Measurements from ENCODE around the gene ATN1. TPM values are rescaled to one million over a fixed set of nuclear protein-coding genes. Genes with fewer than 3 reads are reported as not detected.

ATN1 gene
- total RNA-seq, 1 experiment from 2014 or later, result 82.3 TPM

DNA sequence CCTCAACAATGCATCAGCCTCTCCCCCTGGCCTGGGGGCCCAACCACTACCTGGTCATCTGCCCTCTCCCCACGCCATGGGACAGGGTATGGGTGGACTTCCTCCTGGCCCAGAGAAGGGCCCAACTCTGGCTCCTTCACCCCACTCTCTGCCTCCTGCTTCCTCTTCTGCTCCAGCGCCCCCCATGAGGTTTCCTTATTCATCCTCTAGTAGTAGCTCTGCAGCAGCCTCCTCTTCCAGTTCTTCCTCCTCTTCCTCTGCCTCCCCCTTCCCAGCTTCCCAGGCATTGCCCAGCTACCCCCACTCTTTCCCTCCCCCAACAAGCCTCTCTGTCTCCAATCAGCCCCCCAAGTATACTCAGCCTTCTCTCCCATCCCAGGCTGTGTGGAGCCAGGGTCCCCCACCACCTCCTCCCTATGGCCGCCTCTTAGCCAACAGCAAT lies 8.5 kb downstream of the ATN1 start:
- no peak overlapping the region for H3K4me3 ChIP-seq (ENCODE audit: low read depth in 2 of 2, low read length in 2 of 2)
- peaks cover 3% of the 10 kb centered on the region; the same call in 1 of the 2 replicates for H3K36me3 ChIP-seq (ENCODE audit: control insufficient read depth, insufficient read depth, low read length)
- peaks cover 41% of the 10 kb centered on the region for H3K4me1 ChIP-seq (ENCODE audit: control insufficient read depth, insufficient read depth, low read length)
- in situ Hi-C loops (cut with HindIII; ENCODE audit: low pct_unique_long_range_greater_than_20kb, low sequenced_read_pairs) (no loop called here), intact Hi-C loops (cut with micrococcal nuclease; ENCODE audit: unreplicated experiment) (no loop called here)
- POLR2A ChIA-PET, result no interaction called here
- BruUV-seq (replicated peaks), result no TSS peak
- CTCF ChIA-PET, result no interaction called here
- no peak; the same call in 1 of the 2 replicates for TF ChIP-seq POLR2AphosphoS5 (IDR thresholded peaks at IDR 0.05; ENCODE audit: low read depth, low read length)
- TF ChIP-seq TCF7L2 (IDR thresholded peaks at IDR 0.05; ENCODE audit: low read depth, low read length), result no peak
- no peak for ATAC-seq
- H3K9me3 ChIP-seq (ENCODE audit: control insufficient read depth, insufficient read depth, low read depth, low read length), result no peaks in the 10 kb centered on the region
- H3K27me3 ChIP-seq (ENCODE audit: control insufficient read depth, insufficient read depth, low read length), result no peaks in the 10 kb centered on the region
- DNase-seq (ENCODE audit: low read depth, low spot score), result no peak
- no peak overlapping the region for H3K27ac ChIP-seq (ENCODE audit: low read length)

DNA sequence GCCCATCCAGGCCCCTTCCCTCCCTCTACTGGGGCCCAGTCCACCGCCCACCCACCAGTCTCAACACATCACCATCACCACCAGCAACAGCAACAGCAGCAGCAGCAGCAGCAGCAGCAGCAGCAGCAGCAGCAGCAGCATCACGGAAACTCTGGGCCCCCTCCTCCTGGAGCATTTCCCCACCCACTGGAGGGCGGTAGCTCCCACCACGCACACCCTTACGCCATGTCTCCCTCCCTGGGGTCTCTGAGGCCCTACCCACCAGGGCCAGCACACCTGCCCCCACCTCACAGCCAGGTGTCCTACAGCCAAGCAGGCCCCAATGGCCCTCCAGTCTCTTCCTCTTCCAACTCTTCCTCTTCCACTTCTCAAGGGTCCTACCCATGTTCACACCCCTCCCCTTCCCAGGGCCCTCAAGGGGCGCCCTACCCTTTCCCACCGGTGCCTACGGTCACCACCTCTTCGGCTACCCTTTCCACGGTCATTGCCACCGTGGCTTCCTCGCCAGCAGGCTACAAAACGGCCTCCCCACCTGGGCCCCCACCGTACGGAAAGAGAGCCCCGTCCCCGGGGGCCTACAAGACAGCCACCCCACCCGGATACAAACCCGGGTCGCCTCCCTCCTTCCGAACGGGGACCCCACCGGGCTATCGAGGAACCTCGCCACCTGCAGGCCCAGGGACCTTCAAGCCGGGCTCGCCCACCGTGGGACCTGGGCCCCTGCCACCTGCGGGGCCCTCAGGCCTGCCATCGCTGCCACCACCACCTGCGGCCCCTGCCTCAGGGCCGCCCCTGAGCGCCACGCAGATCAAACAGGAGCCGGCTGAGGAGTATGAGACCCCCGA lies 9.1 kb downstream of the ATN1 start:
- in situ Hi-C loops (cut with HindIII; ENCODE audit: low pct_unique_long_range_greater_than_20kb, low sequenced_read_pairs), result no loop called here
- TF ChIP-seq TCF7L2 (IDR thresholded peaks at IDR 0.05; ENCODE audit: low read depth, low read length), result no peak
- TF ChIP-seq SIN3A (IDR thresholded peaks at IDR 0.05; ENCODE audit: borderline replicate concordance, insufficient read depth, low read depth, low read length), result no peak
- no peak for TF ChIP-seq POLR2AphosphoS5 (IDR thresholded peaks at IDR 0.05; ENCODE audit: low read depth, low read length)
- TF ChIP-seq, protein P1, sequence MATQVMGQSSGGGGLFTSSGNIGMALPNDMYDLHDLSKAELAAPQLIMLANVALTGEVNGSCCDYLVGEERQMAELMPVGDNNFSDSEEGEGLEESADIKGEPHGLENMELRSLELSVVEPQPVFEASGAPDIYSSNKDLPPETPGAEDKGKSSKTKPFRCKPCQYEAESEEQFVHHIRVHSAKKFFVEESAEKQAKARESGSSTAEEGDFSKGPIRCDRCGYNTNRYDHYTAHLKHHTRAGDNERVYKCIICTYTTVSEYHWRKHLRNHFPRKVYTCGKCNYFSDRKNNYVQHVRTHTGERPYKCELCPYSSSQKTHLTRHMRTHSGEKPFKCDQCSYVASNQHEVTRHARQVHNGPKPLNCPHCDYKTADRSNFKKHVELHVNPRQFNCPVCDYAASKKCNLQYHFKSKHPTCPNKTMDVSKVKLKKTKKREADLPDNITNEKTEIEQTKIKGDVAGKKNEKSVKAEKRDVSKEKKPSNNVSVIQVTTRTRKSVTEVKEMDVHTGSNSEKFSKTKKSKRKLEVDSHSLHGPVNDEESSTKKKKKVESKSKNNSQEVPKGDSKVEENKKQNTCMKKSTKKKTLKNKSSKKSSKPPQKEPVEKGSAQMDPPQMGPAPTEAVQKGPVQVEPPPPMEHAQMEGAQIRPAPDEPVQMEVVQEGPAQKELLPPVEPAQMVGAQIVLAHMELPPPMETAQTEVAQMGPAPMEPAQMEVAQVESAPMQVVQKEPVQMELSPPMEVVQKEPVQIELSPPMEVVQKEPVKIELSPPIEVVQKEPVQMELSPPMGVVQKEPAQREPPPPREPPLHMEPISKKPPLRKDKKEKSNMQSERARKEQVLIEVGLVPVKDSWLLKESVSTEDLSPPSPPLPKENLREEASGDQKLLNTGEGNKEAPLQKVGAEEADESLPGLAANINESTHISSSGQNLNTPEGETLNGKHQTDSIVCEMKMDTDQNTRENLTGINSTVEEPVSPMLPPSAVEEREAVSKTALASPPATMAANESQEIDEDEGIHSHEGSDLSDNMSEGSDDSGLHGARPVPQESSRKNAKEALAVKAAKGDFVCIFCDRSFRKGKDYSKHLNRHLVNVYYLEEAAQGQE (IDR thresholded peaks at IDR 0.05; ENCODE audit: insufficient read depth in 1 of 2, low read depth in 2 of 2, low read length in 1 of 2), result no peak
- TF ChIP-seq, protein P2, sequence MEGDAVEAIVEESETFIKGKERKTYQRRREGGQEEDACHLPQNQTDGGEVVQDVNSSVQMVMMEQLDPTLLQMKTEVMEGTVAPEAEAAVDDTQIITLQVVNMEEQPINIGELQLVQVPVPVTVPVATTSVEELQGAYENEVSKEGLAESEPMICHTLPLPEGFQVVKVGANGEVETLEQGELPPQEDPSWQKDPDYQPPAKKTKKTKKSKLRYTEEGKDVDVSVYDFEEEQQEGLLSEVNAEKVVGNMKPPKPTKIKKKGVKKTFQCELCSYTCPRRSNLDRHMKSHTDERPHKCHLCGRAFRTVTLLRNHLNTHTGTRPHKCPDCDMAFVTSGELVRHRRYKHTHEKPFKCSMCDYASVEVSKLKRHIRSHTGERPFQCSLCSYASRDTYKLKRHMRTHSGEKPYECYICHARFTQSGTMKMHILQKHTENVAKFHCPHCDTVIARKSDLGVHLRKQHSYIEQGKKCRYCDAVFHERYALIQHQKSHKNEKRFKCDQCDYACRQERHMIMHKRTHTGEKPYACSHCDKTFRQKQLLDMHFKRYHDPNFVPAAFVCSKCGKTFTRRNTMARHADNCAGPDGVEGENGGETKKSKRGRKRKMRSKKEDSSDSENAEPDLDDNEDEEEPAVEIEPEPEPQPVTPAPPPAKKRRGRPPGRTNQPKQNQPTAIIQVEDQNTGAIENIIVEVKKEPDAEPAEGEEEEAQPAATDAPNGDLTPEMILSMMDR (IDR thresholded peaks at IDR 0.05), result no peak; the same call in 1 of the 2 replicates
- no peaks in the 10 kb centered on the region for H3K9me3 ChIP-seq (ENCODE audit: control insufficient read depth, insufficient read depth, low read depth, low read length)
- peaks cover 48% of the 10 kb centered on the region for H3K4me1 ChIP-seq (ENCODE audit: control insufficient read depth, insufficient read depth, low read length)
- intact Hi-C loops (cut with micrococcal nuclease; ENCODE audit: unreplicated experiment), result no loop called here
- H3K27me3 ChIP-seq (ENCODE audit: control insufficient read depth, insufficient read depth, low read length), result no peaks in the 10 kb centered on the region
- BruUV-seq (replicated peaks), result TSS peak; percentile 38
- ATAC-seq, result peak; percentile 10; the same call in 1 of the 2 replicates
- H3K4me3 ChIP-seq (ENCODE audit: low read depth in 2 of 2, low read length in 2 of 2), result no peak overlapping the region
- CTCF ChIA-PET, result no interaction called here
- POLR2A ChIA-PET, result interaction anchor here (1.2 kb wide), 1 partner anchor 12 kb away, joined by 3 read pairs; no protein-coding TSS in a partner anchor
- 0 out of 2 replicates have a peak overlapping the region, but pooled peaks have one; percentile 29 for H3K27ac ChIP-seq (ENCODE audit: low read length)
- peaks cover 3% of the 10 kb centered on the region; the same call in 1 of the 2 replicates for H3K36me3 ChIP-seq (ENCODE audit: control insufficient read depth, insufficient read depth, low read length)
- no peak for DNase-seq (ENCODE audit: low read depth, low spot score)

Measured in Panc1 (cell line).